Suprapubic skin (tissue), 4 donors: ENCODE measurements around the gene AGMO.

ENCODE experiments used
- EP300 ChIP-seq: sonication (generic); formaldehyde crosslinking; IDR thresholded peaks from one replicate; pipeline ENCODE4 v1.6.1; 2017; ENCODE audit warnings: antibody characterized with exemption
- POLR2AphosphoS5 ChIP-seq, 3 donors: sonication (generic); formaldehyde crosslinking; IDR thresholded peaks; one replicate each; pipeline ENCODE4 v1.6.1; 2017; ENCODE audit warnings: antibody characterized with exemption in 3 of 3
- TF ChIP-seq, protein P1 (sequence below), 2 donors: fragments of 200-600 bp in 1 of 2; fragments of 450-650 bp in 1 of 2; sonication (generic) in 1 of 2; IDR thresholded peaks; one replicate each; pipeline ENCODE4 v1.5.1; 2016 to 2019; ENCODE audit warnings: antibody characterized with exemption in 2 of 2, mild to moderate bottlenecking in 1 of 2, moderate library complexity in 1 of 2

DNA sequence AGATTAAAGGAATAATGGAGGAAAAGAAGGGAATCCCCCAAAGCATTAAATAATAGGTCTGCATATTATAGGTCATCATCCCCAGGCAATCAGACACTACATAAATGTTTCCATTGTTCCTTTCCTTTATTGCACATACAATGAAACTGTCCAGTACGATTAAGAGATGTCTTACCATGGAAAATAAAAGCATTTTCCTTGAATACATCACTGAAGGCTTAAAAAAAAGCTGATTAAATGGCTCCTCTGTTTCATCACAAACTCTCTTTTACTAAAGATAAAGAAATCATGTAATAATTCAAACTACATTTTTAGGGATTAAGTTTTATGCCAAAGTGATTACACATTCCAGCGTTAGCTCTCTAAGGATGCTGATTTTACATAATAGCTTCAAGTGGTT lies 316.0 kb downstream of the AGMO start:
- TF ChIP-seq, protein P1, sequence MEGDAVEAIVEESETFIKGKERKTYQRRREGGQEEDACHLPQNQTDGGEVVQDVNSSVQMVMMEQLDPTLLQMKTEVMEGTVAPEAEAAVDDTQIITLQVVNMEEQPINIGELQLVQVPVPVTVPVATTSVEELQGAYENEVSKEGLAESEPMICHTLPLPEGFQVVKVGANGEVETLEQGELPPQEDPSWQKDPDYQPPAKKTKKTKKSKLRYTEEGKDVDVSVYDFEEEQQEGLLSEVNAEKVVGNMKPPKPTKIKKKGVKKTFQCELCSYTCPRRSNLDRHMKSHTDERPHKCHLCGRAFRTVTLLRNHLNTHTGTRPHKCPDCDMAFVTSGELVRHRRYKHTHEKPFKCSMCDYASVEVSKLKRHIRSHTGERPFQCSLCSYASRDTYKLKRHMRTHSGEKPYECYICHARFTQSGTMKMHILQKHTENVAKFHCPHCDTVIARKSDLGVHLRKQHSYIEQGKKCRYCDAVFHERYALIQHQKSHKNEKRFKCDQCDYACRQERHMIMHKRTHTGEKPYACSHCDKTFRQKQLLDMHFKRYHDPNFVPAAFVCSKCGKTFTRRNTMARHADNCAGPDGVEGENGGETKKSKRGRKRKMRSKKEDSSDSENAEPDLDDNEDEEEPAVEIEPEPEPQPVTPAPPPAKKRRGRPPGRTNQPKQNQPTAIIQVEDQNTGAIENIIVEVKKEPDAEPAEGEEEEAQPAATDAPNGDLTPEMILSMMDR (IDR thresholded peaks at IDR 0.05) = no peak
- TF ChIP-seq EP300 (no peak), POLR2AphosphoS5 (IDR thresholded peaks at IDR 0.05) (no peak)
